Astrocyte of the hippocampus (primary cell): ENCODE measurements around the gene MARK4.
"Not testable (repeated sequence)": the region's sequence is repeated elsewhere in the genome, so short reads cannot be mapped to it uniquely, and the experiment has no call there.

Source experiments
- DNase-seq: peaks from one replicate; pipeline ENCODE4 v3.0.0; 2011; ENCODE audit warnings: low read depth, low spot score

Gene MARK4

GRCh38 chr19:45334881-45335280 lies 83.8 kb downstream of the MARK4 start:
- DNase-seq = not testable (repeated sequence)

DNA sequence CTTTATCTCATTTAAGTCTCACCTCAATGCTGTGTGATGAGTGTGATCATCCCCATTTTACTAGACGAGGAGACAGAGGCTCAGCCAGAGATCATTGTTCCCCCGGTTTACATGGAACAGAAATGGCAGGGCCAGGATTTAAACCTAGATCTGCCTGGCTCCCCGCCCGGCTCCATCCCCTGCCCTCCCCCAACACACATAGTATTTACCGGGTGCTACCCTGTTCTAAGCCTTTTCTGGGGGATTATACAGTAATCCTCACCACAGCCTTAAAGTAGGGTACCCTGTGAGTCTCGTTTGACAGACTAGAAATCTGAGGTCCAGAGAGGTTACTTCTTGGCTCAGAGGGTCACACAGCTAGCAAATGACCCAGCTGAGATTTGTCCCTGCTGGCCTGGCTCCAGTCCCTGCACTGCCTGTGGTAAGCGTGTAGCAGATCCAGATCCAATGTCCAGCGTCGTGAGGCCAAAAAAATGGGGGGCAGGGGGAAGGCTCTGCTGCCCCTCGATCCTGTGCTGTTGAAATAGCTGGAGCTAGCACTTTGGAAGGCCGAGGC lies 85.7 kb downstream of the MARK4 start:
- DNase-seq = no peak

DNA sequence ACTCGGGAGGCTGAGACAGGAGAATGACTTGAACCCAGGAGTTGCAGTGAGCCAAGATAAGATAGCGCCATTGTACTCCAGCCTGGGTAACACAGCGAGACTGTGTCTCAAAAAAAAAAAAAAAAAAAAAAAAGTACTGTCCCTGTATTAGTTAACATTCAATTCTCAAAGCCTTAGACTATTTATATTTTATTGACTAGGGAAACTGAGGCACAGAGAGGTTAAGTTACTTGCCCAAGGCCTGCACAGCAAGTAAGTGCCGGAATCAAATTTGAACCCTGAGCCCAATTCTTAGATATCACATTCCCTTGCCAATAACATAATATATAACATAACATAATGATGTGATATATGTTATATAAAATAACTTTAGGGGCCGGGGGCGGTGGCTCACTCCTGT lies 88.6 kb downstream of the MARK4 start:
- no peak for DNase-seq

DNA sequence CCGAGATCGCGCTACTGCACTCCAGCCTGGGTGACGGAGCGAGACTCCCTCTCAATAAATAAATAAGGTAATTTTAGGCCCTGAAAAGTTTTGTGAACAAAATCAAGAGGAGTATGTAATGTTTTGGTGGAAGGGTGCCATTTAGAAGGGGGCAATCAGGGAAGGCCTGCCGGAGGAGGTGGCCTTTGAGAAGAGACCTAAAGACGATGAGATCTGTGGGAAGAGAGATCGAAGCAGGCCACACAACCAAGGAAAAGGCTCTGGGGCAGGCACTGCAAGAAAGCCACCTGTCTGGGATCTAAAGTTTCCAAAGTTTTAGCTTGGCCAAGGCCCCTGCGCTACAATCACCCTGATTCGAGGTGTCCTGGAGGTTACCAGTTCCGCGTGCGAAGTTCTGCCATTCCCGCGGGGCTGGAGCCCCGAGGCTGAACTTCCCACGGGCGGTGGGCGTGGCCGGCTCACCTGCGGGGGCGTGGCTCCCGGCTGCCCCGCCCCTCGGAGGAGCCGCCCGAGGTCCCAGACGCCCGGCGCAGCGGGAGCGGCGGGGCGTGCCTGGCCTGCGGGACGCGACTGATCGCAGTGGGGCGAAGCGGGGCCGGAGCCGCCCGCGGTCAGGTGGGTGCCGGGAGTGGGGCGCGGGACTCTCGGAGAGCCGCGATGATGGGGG lies 89.3 kb downstream of the MARK4 start, which contains the start of gene KLC3:
Gene KLC3, plus strand, starts transcription at position 519 of the 667 bp plus-strand sequence. CDS start 4,792 bp downstream, outside the sequence.
- DNase-seq = no peak

DNA sequence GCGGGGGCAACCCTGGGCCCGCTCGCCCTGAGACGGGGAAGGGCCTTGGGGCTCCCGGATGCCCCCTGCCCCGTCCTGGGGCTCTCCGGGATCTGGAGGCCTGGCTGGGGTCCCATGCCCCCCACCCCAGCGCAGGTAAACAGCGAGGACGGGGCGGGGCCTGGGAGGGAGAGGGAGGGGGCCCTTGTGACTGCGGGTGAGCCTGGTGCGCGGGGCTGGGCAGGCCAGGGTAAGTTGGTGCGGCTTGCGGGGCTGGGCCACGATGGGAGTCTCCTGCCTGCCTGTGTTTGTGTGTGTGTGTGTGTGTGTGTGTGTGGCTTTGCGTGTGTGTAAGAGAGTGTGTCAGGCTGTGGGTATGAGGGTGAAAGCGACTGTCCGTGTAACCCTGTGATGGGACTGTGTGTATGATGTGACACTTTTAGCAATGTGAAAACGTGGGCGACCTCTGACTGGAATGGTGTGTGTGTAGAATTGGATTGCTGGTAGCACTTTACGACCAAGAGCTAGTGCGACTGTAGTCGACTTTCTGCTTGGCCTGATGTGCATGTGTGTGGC lies 89.9 kb downstream of the MARK4 start:
- no peak for DNase-seq

GRCh38 chr19:45342911-45343310 lies 91.8 kb downstream of the MARK4 start:
- no peak for DNase-seq

DNA sequence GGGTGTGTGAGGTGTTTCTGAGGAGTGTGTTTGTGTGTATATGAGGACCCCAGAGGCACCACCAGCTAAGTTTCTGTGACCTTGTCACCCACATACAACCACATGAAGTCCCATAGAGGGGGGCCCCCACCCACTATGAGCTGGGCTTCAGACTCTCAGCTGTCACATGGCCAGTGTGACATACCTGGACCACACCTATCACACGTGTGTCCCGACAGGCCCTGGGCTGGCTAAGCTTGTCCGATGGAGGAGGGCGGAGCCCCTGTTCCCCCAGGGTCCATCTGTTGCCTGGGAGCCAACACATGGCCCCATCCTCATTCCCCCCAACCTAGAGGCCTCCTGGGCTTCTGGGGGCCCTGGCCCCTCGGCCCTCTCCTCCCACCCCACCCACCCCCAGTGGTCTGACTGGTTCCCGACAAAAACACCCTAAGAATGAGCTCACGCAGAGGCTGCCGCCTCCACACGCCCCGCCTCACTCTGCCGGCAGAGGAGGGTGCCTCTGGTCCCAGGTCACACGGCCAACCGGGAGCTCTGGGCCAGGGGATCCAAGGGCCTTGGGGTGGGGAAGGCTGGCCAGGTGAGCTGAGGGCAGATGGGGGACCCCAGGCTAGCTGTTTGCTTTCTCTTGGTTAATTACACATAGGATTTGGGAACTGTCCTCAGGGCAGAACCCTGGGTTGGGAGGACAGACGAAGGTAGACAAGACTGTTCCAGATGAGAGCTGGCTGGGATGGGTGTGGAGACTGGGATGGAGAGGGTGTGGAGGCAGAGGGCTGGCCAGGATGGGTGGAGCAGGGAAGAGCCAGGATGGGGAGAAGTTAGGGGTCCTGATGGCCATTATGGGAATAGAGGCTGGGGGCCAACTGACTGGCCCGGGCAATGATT lies 93.8 kb downstream of the MARK4 start:
- DNase-seq = no peak

GRCh38 chr19:45345506-45345860 lies 94.4 kb downstream of the MARK4 start:
- DNase-seq = no peak

DNA sequence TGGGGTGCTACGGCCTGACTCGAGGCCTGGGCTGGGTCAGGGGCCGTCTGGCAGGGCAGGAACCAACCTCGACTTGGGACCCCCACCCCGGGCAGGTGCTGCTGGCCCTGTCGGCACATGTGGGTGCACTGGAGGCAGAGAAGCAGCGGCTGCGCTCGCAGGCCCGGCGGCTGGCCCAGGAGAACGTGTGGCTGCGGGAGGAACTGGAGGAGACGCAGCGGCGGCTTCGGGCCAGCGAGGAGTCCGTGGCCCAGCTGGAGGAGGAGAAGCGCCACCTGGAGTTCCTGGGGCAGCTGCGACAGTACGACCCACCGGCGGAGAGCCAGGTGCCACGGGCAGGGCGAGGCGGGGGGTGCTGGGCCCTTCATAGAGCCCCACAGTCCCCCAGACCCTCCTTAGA lies 95.4 kb downstream of the MARK4 start:
- no peak for DNase-seq

GRCh38 chr19:45347570-45348366 lies 96.7 kb downstream of the MARK4 start:
- DNase-seq = no peak

- DNase-seq = no peak
Measured at GRCh38 chr19:45348367-45349125, 97.5 kb downstream of the MARK4 start.

GRCh38 chr19:45349126-45349415 lies 98.0 kb downstream of the MARK4 start:
- no peak for DNase-seq

DNA sequence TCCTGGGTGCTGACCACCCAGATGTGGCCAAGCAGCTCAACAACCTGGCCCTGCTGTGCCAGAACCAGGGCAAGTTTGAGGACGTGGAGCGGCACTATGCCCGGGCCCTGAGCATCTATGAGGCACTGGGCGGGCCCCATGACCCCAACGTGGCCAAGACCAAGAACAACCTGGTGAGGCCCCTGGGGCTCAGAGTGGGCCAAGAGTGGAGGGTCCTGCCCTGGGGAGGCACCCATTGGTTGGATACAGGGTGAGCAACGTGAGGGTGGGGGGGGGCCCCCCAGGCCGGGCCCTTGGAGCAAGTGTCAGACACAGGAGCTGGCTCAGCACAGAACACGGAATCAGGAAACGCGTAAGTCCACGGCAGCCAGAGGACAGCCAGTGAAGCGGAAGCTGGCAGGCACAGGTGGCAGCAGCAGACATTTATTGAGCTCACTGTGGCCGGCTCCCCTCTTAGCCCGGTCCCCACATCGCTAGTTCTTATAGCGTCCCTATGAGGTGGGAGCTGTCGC lies 98.4 kb downstream of the MARK4 start:
- no peak for DNase-seq

- no peak for DNase-seq
Measured at GRCh38 chr19:45350477-45351058, 99.5 kb downstream of the MARK4 start.

DNA sequence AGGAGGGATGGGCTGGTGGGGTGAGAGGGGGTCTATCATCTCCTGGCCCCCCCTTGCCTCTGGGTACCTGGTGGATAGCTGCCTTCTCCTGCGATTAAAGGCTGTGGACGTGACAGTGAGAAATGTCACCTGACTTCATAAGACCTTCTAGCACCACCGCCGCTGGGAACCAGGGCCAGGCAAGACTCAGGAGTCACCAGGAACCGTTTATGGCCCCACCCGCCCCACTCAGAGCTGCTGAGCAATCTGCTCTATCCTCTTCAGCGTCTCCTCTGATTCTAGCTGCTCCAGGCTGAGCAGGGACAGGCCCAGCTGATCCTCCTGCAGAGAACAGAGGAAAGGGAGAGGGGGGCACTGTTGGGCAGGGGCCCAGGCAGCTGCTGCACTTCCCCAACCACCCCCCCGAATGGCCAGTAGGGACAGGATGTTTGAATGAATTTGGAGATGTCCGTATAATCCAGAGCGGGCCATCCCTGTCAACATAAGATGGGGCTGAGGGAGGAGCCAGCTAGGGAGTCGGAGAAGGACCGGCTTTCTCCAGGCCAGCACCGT lies 100.4 kb downstream of the MARK4 start:
- no peak for DNase-seq

GRCh38 chr19:45352062-45352461 lies 101.0 kb downstream of the MARK4 start:
- no peak for DNase-seq

DNA sequence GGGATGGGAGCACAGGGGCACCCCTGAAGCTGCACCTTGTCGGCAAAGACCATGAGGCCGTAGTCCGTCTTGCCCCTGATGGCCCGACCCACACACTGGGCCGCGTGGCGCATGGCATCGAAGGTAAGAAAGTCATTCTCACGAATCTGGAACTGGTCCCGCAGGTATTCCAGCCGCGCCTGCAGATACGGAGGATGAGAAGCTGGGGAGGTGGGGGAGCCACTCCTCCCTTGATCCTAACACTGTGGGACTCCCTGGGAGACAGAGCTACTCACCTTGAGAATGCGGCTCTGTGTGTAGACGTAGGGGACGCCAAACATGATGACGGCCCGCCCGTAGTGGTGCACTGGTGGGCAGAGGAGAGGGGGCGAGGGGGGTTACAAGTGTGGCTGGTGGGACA lies 101.4 kb downstream of the MARK4 start:
- DNase-seq = no peak

- no peak for DNase-seq
Measured at GRCh38 chr19:45352914-45353796, 102.1 kb downstream of the MARK4 start.

GRCh38 chr19:45354241-45354842 lies 103.3 kb downstream of the MARK4 start:
- DNase-seq = no peak
